ENCODE data around the gene HS3ST5. TPM values are rescaled to one million over a fixed set of nuclear protein-coding genes. Genes with fewer than 3 reads are reported as not detected.

The HS3ST5 gene
- total and polyA plus RNA-seq, 2 donors (not counting 1 experiment from before 2014, with no cell fraction given) = under 0.01 TPM; not detected in 1

DNA sequence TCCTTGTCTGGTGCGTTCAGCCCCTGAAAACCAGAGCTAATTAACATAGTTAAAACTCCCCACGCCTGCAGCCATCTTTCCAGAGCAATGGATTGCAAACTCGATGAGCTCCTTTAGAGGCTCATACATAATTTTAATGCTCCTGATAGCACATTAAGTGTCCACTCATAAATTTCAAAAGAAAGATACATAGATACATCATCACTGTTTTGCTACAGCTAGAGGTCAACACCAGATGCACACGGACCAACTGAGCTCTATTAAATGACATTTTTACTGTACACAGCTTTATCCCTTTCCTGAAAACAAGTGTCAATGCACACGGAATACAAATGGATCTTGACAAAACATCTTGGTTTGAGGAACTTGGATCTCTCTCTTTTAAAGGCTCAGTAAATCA is 280.6 kb downstream of the HS3ST5 start:
- DNase-seq (ENCODE audit: low read depth in 2 of 2) = no peak
- no peaks in the 10 kb centered on the region for H3K4me1 ChIP-seq (ENCODE audit: control insufficient read depth, extremely low read depth, insufficient read depth, low read length)
- H3K9ac ChIP-seq (ENCODE audit: insufficient read depth, low read length) = no peak overlapping the region
- H3K4me3 ChIP-seq (replicated peaks in 1 of 4; ENCODE audit: control extremely low read depth in 1 of 4, insufficient read depth in 1 of 4, low read depth in 3 of 4, low read length in 4 of 4) = no peak overlapping the region
- H3K4me2 ChIP-seq (ENCODE audit: extremely low read depth, insufficient read depth, low read length) = no peak overlapping the region
- H3K27ac ChIP-seq (ENCODE audit: insufficient read depth, low read length) = no peak overlapping the region
- no peaks in the 10 kb centered on the region for H3K79me2 ChIP-seq (ENCODE audit: control insufficient read depth, insufficient read depth, low read length)
- H2AFZ ChIP-seq (ENCODE audit: low read length) = no peak overlapping the region
- TF ChIP-seq, protein P1, sequence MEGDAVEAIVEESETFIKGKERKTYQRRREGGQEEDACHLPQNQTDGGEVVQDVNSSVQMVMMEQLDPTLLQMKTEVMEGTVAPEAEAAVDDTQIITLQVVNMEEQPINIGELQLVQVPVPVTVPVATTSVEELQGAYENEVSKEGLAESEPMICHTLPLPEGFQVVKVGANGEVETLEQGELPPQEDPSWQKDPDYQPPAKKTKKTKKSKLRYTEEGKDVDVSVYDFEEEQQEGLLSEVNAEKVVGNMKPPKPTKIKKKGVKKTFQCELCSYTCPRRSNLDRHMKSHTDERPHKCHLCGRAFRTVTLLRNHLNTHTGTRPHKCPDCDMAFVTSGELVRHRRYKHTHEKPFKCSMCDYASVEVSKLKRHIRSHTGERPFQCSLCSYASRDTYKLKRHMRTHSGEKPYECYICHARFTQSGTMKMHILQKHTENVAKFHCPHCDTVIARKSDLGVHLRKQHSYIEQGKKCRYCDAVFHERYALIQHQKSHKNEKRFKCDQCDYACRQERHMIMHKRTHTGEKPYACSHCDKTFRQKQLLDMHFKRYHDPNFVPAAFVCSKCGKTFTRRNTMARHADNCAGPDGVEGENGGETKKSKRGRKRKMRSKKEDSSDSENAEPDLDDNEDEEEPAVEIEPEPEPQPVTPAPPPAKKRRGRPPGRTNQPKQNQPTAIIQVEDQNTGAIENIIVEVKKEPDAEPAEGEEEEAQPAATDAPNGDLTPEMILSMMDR (conservative IDR thresholded peaks at IDR 0.05 in 1 of 2, IDR thresholded peaks at IDR 0.05 in 1 of 2; ENCODE audit: low read depth in 1 of 2, low read length in 2 of 2) = no peak
- TF ChIP-seq EZH2 (IDR thresholded peaks at IDR 0.05; ENCODE audit: low read length, missing control alignments) = no peak
- H3K36me3 ChIP-seq (ENCODE audit: control insufficient read depth, insufficient read depth, low read length) = no peaks in the 10 kb centered on the region
- H3K9me3 ChIP-seq (ENCODE audit: control insufficient read depth, insufficient read depth, low read depth, low read length) = no peaks in the 10 kb centered on the region
- H3K27me3 ChIP-seq (ENCODE audit: control insufficient read depth, insufficient read depth, low read length) = peaks cover 3% of the 10 kb centered on the region
- no peaks in the 10 kb centered on the region for H4K20me1 ChIP-seq (ENCODE audit: control insufficient read depth, extremely low read depth, insufficient read depth, low read length)

DNA sequence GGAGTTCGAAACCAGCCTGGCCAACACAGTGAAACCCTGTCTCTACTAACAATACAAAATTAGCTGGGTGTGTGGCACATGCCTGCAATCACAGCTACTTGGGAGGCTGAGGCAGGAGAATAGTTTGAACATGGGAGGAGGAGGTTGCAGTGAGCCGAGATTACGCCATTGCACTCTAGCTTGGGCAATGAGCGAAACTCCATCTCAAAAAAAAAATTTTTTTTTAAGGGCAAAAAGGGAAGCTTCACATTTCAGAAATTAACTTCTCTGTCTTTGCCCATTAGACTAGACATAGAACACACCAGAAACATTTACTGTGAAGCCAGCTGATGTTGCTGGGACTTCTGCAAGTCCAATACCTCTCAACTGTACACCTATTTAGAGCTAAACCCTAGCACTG is 281.1 kb downstream of the HS3ST5 start:
- Histone ChIP-seq H3K4me1 (ENCODE audit: control insufficient read depth, extremely low read depth, insufficient read depth, low read length) (no peaks in the 10 kb centered on the region), H2AFZ (ENCODE audit: low read length) (no peak overlapping the region), H3K4me2 (ENCODE audit: extremely low read depth, insufficient read depth, low read length) (no peak overlapping the region), H4K20me1 (ENCODE audit: control insufficient read depth, extremely low read depth, insufficient read depth, low read length) (no peaks in the 10 kb centered on the region), H3K36me3 (ENCODE audit: control insufficient read depth, insufficient read depth, low read length) (no peaks in the 10 kb centered on the region), H3K79me2 (ENCODE audit: control insufficient read depth, insufficient read depth, low read length) (no peaks in the 10 kb centered on the region), H3K27ac (ENCODE audit: insufficient read depth, low read length) (no peak overlapping the region), H3K9me3 (ENCODE audit: control insufficient read depth, insufficient read depth, low read depth, low read length) (no peaks in the 10 kb centered on the region), H3K27me3 (ENCODE audit: control insufficient read depth, insufficient read depth, low read length) (peaks cover 3% of the 10 kb centered on the region), H3K4me3 (replicated peaks in 1 of 4; ENCODE audit: control extremely low read depth in 1 of 4, insufficient read depth in 1 of 4, low read depth in 3 of 4, low read length in 4 of 4) (no peak overlapping the region), H3K9ac (ENCODE audit: insufficient read depth, low read length) (no peak overlapping the region)
- DNase-seq (ENCODE audit: low read depth in 2 of 2) = no peak
- TF ChIP-seq, protein P1 (conservative IDR thresholded peaks at IDR 0.05 in 1 of 2, IDR thresholded peaks at IDR 0.05 in 1 of 2; ENCODE audit: low read depth in 1 of 2, low read length in 2 of 2) = no peak
- TF ChIP-seq EZH2 (IDR thresholded peaks at IDR 0.05; ENCODE audit: low read length, missing control alignments) = no peak

DNA sequence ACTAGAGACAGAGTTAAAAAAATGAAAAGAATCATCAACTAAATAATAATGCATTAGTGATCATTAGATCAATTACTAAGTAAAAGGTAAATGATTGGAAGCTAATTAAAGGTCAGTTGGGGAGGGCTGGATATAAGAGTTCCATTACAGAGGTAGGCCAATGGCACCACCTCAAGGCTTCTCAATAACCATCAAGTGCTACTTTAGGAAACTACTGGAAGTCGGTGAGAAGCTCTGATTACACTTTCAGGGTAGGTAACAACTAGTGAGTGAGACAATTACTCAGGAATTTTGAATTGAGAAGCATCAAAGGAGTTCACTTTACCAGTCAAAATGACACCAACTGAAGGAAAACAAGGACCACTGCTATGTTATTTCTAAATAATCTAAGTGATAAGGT is 281.7 kb downstream of the HS3ST5 start:
- DNase-seq (ENCODE audit: low read depth in 2 of 2) = no peak
- no peak for TF ChIP-seq EZH2 (IDR thresholded peaks at IDR 0.05; ENCODE audit: low read length, missing control alignments)
- TF ChIP-seq, protein P1 (conservative IDR thresholded peaks at IDR 0.05 in 1 of 2, IDR thresholded peaks at IDR 0.05 in 1 of 2; ENCODE audit: low read depth in 1 of 2, low read length in 2 of 2) = no peak
- no peaks in the 10 kb centered on the region for H3K79me2 ChIP-seq (ENCODE audit: control insufficient read depth, insufficient read depth, low read length)
- no peaks in the 10 kb centered on the region for H4K20me1 ChIP-seq (ENCODE audit: control insufficient read depth, extremely low read depth, insufficient read depth, low read length)
- H3K9me3 ChIP-seq (ENCODE audit: control insufficient read depth, insufficient read depth, low read depth, low read length) = no peaks in the 10 kb centered on the region
- H3K27me3 ChIP-seq (ENCODE audit: control insufficient read depth, insufficient read depth, low read length) = peaks cover 3% of the 10 kb centered on the region
- H2AFZ ChIP-seq (ENCODE audit: low read length) = no peak overlapping the region
- no peak overlapping the region for H3K4me3 ChIP-seq (replicated peaks in 1 of 4; ENCODE audit: control extremely low read depth in 1 of 4, insufficient read depth in 1 of 4, low read depth in 3 of 4, low read length in 4 of 4)
- no peak overlapping the region for H3K27ac ChIP-seq (ENCODE audit: insufficient read depth, low read length)
- H3K4me1 ChIP-seq (ENCODE audit: control insufficient read depth, extremely low read depth, insufficient read depth, low read length) = no peaks in the 10 kb centered on the region
- H3K4me2 ChIP-seq (ENCODE audit: extremely low read depth, insufficient read depth, low read length) = no peak overlapping the region
- no peak overlapping the region for H3K9ac ChIP-seq (ENCODE audit: insufficient read depth, low read length)
- H3K36me3 ChIP-seq (ENCODE audit: control insufficient read depth, insufficient read depth, low read length) = no peaks in the 10 kb centered on the region

All from fibroblast of lung (primary cell).